GM12878 (cell line): Measurements from ENCODE around the gene INSIG2. TPM values are rescaled to one million over a fixed set of nuclear protein-coding genes. Genes with fewer than 3 reads are reported as not detected.
A peak's percentile ranks its signal among the peaks of the same experiment; 100 is the strongest.

ENCODE experiments used
- ATAC-seq: fragments of 200-7000 bp; cut with Tn5 transposase; 3 replicates; pipeline ENCODE4 v1.9.1; 2020; ENCODE audit warnings: mild to moderate bottlenecking, moderate library complexity
- BruUV-seq: library from RNA; stranded (reverse); fragments of 400-500 nt; replicated peaks from 2 replicates; lab custom pipeline; 2021; lab: Mats Ljungman, UMichigan
- CTCF ChIA-PET: fragments of 300-600 bp; sonication (Branson Sonifier 250); formaldehyde crosslinking; extraction: SDS; loops from one replicate; lab custom pipeline; 2021; ENCODE audit warnings: inconsistent platforms; lab: Yijun Ruan, JAX
- POLR2A ChIA-PET: fragments of 350-600 bp; formaldehyde crosslinking; extraction: SDS; loops from one replicate; lab custom pipeline; 2021; ENCODE audit warnings: inconsistent platforms; lab: Charles Lee
- RAD21 ChIA-PET: fragments of 300-600 bp; sonication (Branson Sonifier 250); formaldehyde crosslinking; loops from one replicate; lab custom pipeline; 2023; ENCODE audit warnings: antibody characterized with exemption; ENCODE audit not compliant: unreplicated experiment; lab: Charles Lee
- SMC1A ChIA-PET: fragments of 300-600 bp; sonication (Branson Sonifier 250); formaldehyde crosslinking; loops from one replicate; lab custom pipeline; 2023; ENCODE audit not compliant: unreplicated experiment, uncharacterized antibody; lab: Charles Lee
- DNase-seq: peaks from one replicate; pipeline ENCODE4 v3.0.0-alpha.2; 2011; ENCODE audit warnings: low read depth, low spot score
- FAIRE-seq: peaks from 3 replicates; lab custom pipeline; 2011; peaks lifted over from hg19 to GRCh38; lab: Jason Lieb, UNC
- H2AFZ ChIP-seq: 2 replicates; pipeline ENCODE4 v1.6.0; 2011; ENCODE audit warnings: low read depth, low read length, control low read depth; ENCODE audit not compliant: control insufficient read depth
- H3K27ac ChIP-seq: 2 replicates; pipeline ENCODE4 v1.5.1; 2011; ENCODE audit warnings: control low read depth; ENCODE audit not compliant: control insufficient read depth, insufficient read depth
- H3K27me3 ChIP-seq, 2 experiments: replicated peaks in 1 of 2; 2 replicates each; pipeline versions ENCODE4 v1.6.0 to v1.6.1; 2011; ENCODE audit warnings: low read length in 1 of 2; ENCODE audit not compliant: control insufficient read depth in 2 of 2, insufficient read depth in 2 of 2
- H3K36me3 ChIP-seq, 2 experiments: 2 replicates each; pipeline ENCODE4 v1.5.1; 2011; ENCODE audit warnings: low read length in 1 of 2; ENCODE audit not compliant: control insufficient read depth in 2 of 2, insufficient read depth in 2 of 2
- H3K4me1 ChIP-seq: 2 replicates; pipeline ENCODE4 v1.6.1; 2011; ENCODE audit warnings: mild to moderate bottlenecking, low read length, moderate library complexity, mixed read lengths; ENCODE audit not compliant: control insufficient read depth, insufficient read depth
- H3K4me2 ChIP-seq: 2 replicates; pipeline ENCODE4 v1.6.0; 2011; ENCODE audit warnings: control low read depth; ENCODE audit not compliant: control insufficient read depth, insufficient read depth
- H3K4me3 ChIP-seq: fragments of 200-600 bp; sonication (generic); 2 replicates; pipeline ENCODE4 v1.5.1; 2016
- H3K79me2 ChIP-seq: 2 replicates; pipeline ENCODE4 v1.6.0; 2011; ENCODE audit warnings: low read length; ENCODE audit not compliant: control insufficient read depth, insufficient read depth
- H3K9ac ChIP-seq: 2 replicates; pipeline ENCODE4 v1.8.0; 2011; ENCODE audit warnings: low read length, control low read depth, mixed read lengths; ENCODE audit not compliant: control insufficient read depth, insufficient read depth
- H3K9me3 ChIP-seq: replicated peaks from 3 replicates; pipeline ENCODE4 v1.5.1; 2011; ENCODE audit warnings: mild to moderate bottlenecking, low read length; ENCODE audit not compliant: control insufficient read depth, insufficient read depth
- H4K20me1 ChIP-seq: 2 replicates; pipeline ENCODE4 v1.6.0; 2011; ENCODE audit not compliant: control insufficient read depth, insufficient read depth
- BCL3 ChIP-seq: IDR thresholded peaks from 2 replicates; pipeline ENCODE4 v1.6.1; 2011; ENCODE audit warnings: borderline replicate concordance, low read depth, mild to moderate bottlenecking, moderate library complexity, low read length; ENCODE audit not compliant: insufficient read depth, poor library complexity, severe bottlenecking
- PKNOX1 ChIP-seq: fragments of 450-650 bp; IDR thresholded peaks from 2 replicates; pipeline ENCODE4 v1.6.1; 2016; ENCODE audit warnings: mild to moderate bottlenecking
- SIN3A ChIP-seq: IDR thresholded peaks from 2 replicates; pipeline ENCODE4 v1.6.1; 2012; ENCODE audit warnings: low read depth, low read length, improper control_type of control experiment
- ZNF274 ChIP-seq: IDR thresholded peaks from one replicate; pipeline ENCODE4 v1.8.0; 2011; ENCODE audit not compliant: insufficient read length, insufficient read depth
- WGBS: methylation state at CpG from one replicate; pipeline ENCODE4 v1.1.6; 2016; ENCODE audit warnings: low lambda C conversion rate; ENCODE audit not compliant: insufficient replicate concordance, insufficient coverage; ENCODE audit errors: missing lambda C conversion rate; 5-methylcytosine and 5-hydroxymethylcytosine counted together
- in situ Hi-C: fragments of 300-500 bp; cut with MboI; formaldehyde crosslinking; loops from 9 replicates; pipeline ENCODE4 v1.14.3; 2018; ENCODE audit warnings: mixed read lengths
- intact Hi-C: fragments of 100-400 bp; cut with micrococcal nuclease; formaldehyde crosslinking; loops from one replicate; pipeline ENCODE4 v1.14.2; 2022; ENCODE audit not compliant: unreplicated experiment
- polyA plus RNA-seq, 11 experiments: library from polyadenylated mRNA; depleted of rRNA in 4 of 11; unstranded in 6 of 11; stranded (reverse) in 5 of 11; fragments of >200 nt; fragmentation: Nextera tagmentation in 4 of 11; fragmentation: Illumina TruSeq in 1 of 11; extraction: Ambion mirVana in 4 of 11; extraction: Trizol in 1 of 11; gene quantifications; 1 replicate in 1 of 11; 2 replicates in 10 of 11; pipeline versions ENCODE4 v1.2.1 to v1.2.3, GENCODE V29; 2011 to 2016; ENCODE audit warnings: inconsistent platforms in 2 of 11, missing spikeins in 2 of 11, low read depth in 1 of 11
- total RNA-seq, 4 experiments: library from RNA; depleted of rRNA in 3 of 4; stranded (reverse); fragments of >200 nt in 3 of 4; fragmentation: Illumina TruSeq in 1 of 4; extraction: Trizol in 1 of 4; gene quantifications; 2 replicates each; pipeline versions ENCODE4 v1.2.1 to v1.2.3, GENCODE V29; 2013 to 2021

Gene INSIG2
- total and polyA plus RNA-seq, 10 of the 15 experiments (the other 5 are each of a cell fraction or from before 2014, with no cell fraction given): 4.9 to 92.7 (median 12.0) TPM

GRCh38 chr2:118044103-118044716 lies 44.1 kb upstream of the INSIG2 start:
- intact Hi-C loops: no loop called here
- ChIA-PET POLR2A (no interaction called here), CTCF (interaction anchor here (1.5 to 13.2 kb wide), 2 partner anchors 11 to 20 kb away, joined by 4 to 626 read pairs; no protein-coding TSS in a partner anchor), SMC1A (no interaction called here), RAD21 (no interaction called here)
- no peak overlapping the region for H3K27ac ChIP-seq
- peaks cover 0 to 9% of the 10 kb centered on the region in 2 experiments; a peak in 2 of 4 replicates for H3K27me3 ChIP-seq
- H3K9me3 ChIP-seq: no peaks in the 10 kb centered on the region
- WGBS: 2% methylated on average over 6 of the region's 6 CpGs
- DNase-seq: no peak
- TF ChIP-seq BCL3 (peak; percentile 21), ZNF274 (no peak)
- H4K20me1 ChIP-seq: no peaks in the 10 kb centered on the region
- no peak overlapping the region for H3K4me3 ChIP-seq
- ATAC-seq: no peak
- in situ Hi-C loops: loop anchor here (25.0 kb wide), 1 partner anchor 818 kb away; no protein-coding TSS in a partner anchor
- H3K9ac ChIP-seq: no peak overlapping the region
- no peaks in the 10 kb centered on the region for H3K36me3 ChIP-seq
- H2AFZ ChIP-seq: no peak overlapping the region
- FAIRE-seq: no peak
- H3K79me2 ChIP-seq: no peaks in the 10 kb centered on the region
- peaks cover 2% of the 10 kb centered on the region; the same call in 1 of the 2 replicates for H3K4me1 ChIP-seq
- no TSS peak for BruUV-seq
- no peak overlapping the region for H3K4me2 ChIP-seq

GRCh38 chr2:118044854-118045253 lies 43.4 kb upstream of the INSIG2 start:
- Histone ChIP-seq H3K27me3 (peaks cover 0 to 9% of the 10 kb centered on the region in 2 experiments; a peak in 2 of 4 replicates), H2AFZ (no peak overlapping the region), H3K79me2 (no peaks in the 10 kb centered on the region), H3K36me3 (no peaks in the 10 kb centered on the region), H3K27ac (no peak overlapping the region), H3K4me2 (no peak overlapping the region), H3K9ac (no peak overlapping the region), H4K20me1 (no peaks in the 10 kb centered on the region), H3K4me1 (peaks cover 7% of the 10 kb centered on the region; the same call in 1 of the 2 replicates), H3K4me3 (no peak overlapping the region), H3K9me3 (no peaks in the 10 kb centered on the region)
- FAIRE-seq (no peak), DNase-seq (no peak), ATAC-seq (no peak)
- 50% methylated on average over 2 of the region's 2 CpGs for WGBS
- in situ Hi-C loops: loop anchor here (25.0 kb wide), 1 partner anchor 817 kb away; no protein-coding TSS in a partner anchor
- BruUV-seq: no TSS peak
- TF ChIP-seq SIN3A: no peak
- TF ChIP-seq PKNOX1: 0 out of 2 replicates have a peak, but pooled peaks have one; percentile 29
- RAD21 ChIA-PET: no interaction called here
- SMC1A ChIA-PET: no interaction called here
- intact Hi-C loops: loop anchor here (5.0 kb wide), 4 partner anchors 102 to 812 kb away; no protein-coding TSS in a partner anchor
- POLR2A ChIA-PET: no interaction called here
- CTCF ChIA-PET: interaction anchor here (1.5 to 13.2 kb wide), 2 partner anchors 12 to 19 kb away, joined by 4 to 626 read pairs; no protein-coding TSS in a partner anchor
